ENCODE measurements around the gene KCNG1.

DNA sequence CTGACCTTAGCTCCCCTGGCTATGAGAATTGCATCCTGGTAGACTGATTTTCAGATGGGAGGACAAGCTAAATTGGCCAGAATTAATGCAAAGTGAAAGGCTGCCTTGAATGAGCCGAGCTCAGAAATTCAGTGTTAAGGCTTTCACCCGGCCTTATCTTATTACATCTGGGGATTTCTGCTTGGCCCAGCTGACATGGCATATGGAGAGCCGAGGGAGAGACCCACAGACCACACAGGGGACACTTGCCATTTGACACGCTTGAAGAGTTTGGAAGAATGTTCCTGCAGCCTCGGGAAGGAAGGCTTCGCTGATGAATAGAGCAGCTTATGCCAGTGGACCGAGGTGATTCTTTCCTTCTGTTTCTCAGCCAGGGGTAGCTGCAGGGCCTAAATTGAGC lies 55.3 kb downstream of the KCNG1 start:
- TF ChIP-seq, protein P1, sequence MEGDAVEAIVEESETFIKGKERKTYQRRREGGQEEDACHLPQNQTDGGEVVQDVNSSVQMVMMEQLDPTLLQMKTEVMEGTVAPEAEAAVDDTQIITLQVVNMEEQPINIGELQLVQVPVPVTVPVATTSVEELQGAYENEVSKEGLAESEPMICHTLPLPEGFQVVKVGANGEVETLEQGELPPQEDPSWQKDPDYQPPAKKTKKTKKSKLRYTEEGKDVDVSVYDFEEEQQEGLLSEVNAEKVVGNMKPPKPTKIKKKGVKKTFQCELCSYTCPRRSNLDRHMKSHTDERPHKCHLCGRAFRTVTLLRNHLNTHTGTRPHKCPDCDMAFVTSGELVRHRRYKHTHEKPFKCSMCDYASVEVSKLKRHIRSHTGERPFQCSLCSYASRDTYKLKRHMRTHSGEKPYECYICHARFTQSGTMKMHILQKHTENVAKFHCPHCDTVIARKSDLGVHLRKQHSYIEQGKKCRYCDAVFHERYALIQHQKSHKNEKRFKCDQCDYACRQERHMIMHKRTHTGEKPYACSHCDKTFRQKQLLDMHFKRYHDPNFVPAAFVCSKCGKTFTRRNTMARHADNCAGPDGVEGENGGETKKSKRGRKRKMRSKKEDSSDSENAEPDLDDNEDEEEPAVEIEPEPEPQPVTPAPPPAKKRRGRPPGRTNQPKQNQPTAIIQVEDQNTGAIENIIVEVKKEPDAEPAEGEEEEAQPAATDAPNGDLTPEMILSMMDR (IDR thresholded peaks at IDR 0.05) = no peak
- no peak for TF ChIP-seq EZH2 (IDR thresholded peaks at IDR 0.05; ENCODE audit: borderline replicate concordance, insufficient read depth, low read depth, low read length, poor library complexity, severe bottlenecking)
